GM21825 (cell line): ENCODE data around the gene ELP5.

ENCODE experiments used
- ATAC-seq: cut with Tn5 transposase; IDR thresholded peaks from one replicate; pipeline ENCODE4 v1.9.1; 2021; ENCODE audit warnings: mild to moderate bottlenecking, moderate library complexity; ENCODE audit not compliant: unreplicated experiment

The ELP5 gene

GRCh38 chr17:7282752-7283321 is 30.8 kb downstream of the ELP5 start:
- no peak for ATAC-seq

GRCh38 chr17:7283471-7284216 is 31.6 kb downstream of the ELP5 start:
- no peak for ATAC-seq

- ATAC-seq, result no peak
Observed at GRCh38 chr17:7284911-7285310, 32.9 kb downstream of the ELP5 start.

GRCh38 chr17:7285679-7286078 is 33.7 kb downstream of the ELP5 start:
- ATAC-seq, result no peak

- no peak for ATAC-seq
Observed at GRCh38 chr17:7289256-7290032, 37.4 kb downstream of the ELP5 start.

GRCh38 chr17:7290166-7290565 is 38.2 kb downstream of the ELP5 start:
- no peak for ATAC-seq

GRCh38 chr17:7290685-7291084 is 38.7 kb downstream of the ELP5 start:
- ATAC-seq, result no peak

GRCh38 chr17:7292194-7292593 is 40.2 kb downstream of the ELP5 start:
- ATAC-seq, result no peak

GRCh38 chr17:7292729-7293128 is 40.7 kb downstream of the ELP5 start:
- no peak for ATAC-seq

GRCh38 chr17:7293159-7293558 is 41.1 kb downstream of the ELP5 start:
- no peak for ATAC-seq

GRCh38 chr17:7293816-7294613 is 42.0 kb downstream of the ELP5 start:
- ATAC-seq, result no peak

- no peak for ATAC-seq
Observed at GRCh38 chr17:7294614-7295153, 42.7 kb downstream of the ELP5 start, which contains the start of gene YBX2. TSS of gene YBX2 (minus strand) at chr17:7294639. CDS start at chr17:7294500, 139 bp downstream.

- ATAC-seq, result no peak
Observed at GRCh38 chr17:7295230-7296180, 43.5 kb downstream of the ELP5 start.

- no peak for ATAC-seq
Observed at GRCh38 chr17:7296189-7296861, 44.3 kb downstream of the ELP5 start.

GRCh38 chr17:7304179-7304578 is 52.2 kb downstream of the ELP5 start:
- no peak for ATAC-seq

- peak; percentile 61 for ATAC-seq
Observed at GRCh38 chr17:7306911-7307685, 55.1 kb downstream of the ELP5 start, which contains the start of gene EIF5A. TSS of gene EIF5A (plus strand) at chr17:7307628. CDS start at chr17:7309636, 2,008 bp downstream.

GRCh38 chr17:7307686-7308624 is 55.9 kb downstream of the ELP5 start:
- no peak for ATAC-seq
